ENCODE results near the gene HARS1. TPM values are rescaled to one million over a fixed set of nuclear protein-coding genes. Genes with fewer than 3 reads are reported as not detected.

Gene HARS1
- total and polyA plus RNA-seq, 2 of the 13 experiments (the other 11 are each of a cell fraction or from before 2014, with no cell fraction given), result 36.9 to 66.2 TPM

DNA sequence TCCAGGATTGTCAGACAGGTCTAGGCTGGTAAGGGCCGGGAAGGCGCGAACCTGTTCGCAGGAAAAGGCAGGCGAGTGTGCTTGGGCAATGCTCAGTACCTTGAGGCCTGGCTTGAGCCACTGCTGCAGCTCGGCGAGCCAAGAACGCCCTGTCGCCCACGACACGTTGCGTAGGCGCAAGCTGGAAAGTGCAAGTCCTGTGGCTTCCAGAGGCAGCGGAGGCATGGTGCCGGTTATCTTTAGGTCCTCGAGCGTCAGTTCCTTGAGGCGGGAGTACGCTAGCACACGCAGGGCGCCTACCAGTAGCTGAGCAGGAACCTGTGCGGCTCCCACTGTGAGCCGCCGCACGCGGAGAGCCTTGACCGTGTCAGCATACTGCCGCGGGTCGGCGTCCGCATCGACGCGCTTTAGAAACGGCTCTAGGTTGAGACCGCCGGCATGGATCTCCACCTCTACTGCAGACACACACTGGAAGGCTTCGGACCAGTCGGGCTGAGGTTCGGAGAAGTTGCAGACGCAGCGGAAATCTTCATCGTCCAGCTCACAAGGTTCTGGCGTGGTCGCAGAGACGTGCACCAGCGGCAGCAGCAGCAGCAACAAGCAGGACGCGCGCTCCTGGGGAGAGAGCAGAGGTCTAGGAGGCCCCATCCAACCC is 58.7 kb downstream of the HARS1 start:
- Histone ChIP-seq H3K4me1 (ENCODE audit: insufficient read depth, low read length) (peaks cover 51% of the 10 kb centered on the region), H4K20me1 (ENCODE audit: insufficient read depth, low read length) (no peaks in the 10 kb centered on the region), H3K4me3 (replicated peaks in 1 of 3; ENCODE audit: insufficient read depth in 1 of 3, low read depth in 2 of 3, low read length in 3 of 3) (peak overlapping the region in 2 of 3 experiments; percentile 6 to 50; a peak in 1 of 6 replicates), H3K9me3 (ENCODE audit: low read length) (peaks cover 15% of the 10 kb centered on the region), H3K36me3 (replicated peaks in 1 of 2; ENCODE audit: control insufficient read depth in 1 of 2, insufficient read depth in 2 of 2, low read length in 2 of 2) (no peaks in the 10 kb centered on the region), H3K4me2 (ENCODE audit: low read depth, low read length) (peak overlapping the region; percentile 71), H3K27ac (ENCODE audit: extremely low read length, insufficient read depth, low read length) (peak overlapping the region; percentile 36), H3K9ac (ENCODE audit: insufficient read depth, low read depth, low read length) (no peak overlapping the region), H2AFZ (ENCODE audit: low read length) (no peak overlapping the region), H3K27me3 (ENCODE audit: control insufficient read depth in 1 of 2, insufficient read depth in 2 of 2, low read length in 2 of 2) (no peaks in the 10 kb centered on the region), H3K79me2 (ENCODE audit: insufficient read depth, low read length) (no peaks in the 10 kb centered on the region)
- BruUV-seq (replicated peaks), result no TSS peak
- in situ Hi-C loops (cut with HindIII; ENCODE audit: extremely low pct_ligation_motif_present, low pct_unique_long_range_greater_than_20kb) (loop anchor here (5.0 kb wide), 1 partner anchor 70 kb away; the partner anchor contains the start of genes APBB3 and SLC35A4), intact Hi-C loops (cut with micrococcal nuclease; ENCODE audit: unreplicated experiment) (loop anchor here (1.0 kb wide), 1 partner anchor 22 kb away; no protein-coding TSS in a partner anchor)
- ChIA-PET CTCF (ENCODE audit: low intra/inter-chr PET ratio, low total read pairs) (no interaction called here), POLR2A (interaction anchor here (0.9 to 1.5 kb wide), 2 partner anchors 15 to 75 kb away, joined by 3 read pairs; partner anchors contain the start of genes IK, NDUFA2 and SRA1)
- no peak for ATAC-seq
- no peak for DNase-seq (ENCODE audit: low spot score)
- no peak for FAIRE-seq
- 95% methylated on average over 31 of the region's 51 CpGs for WGBS (ENCODE audit: low lambda C conversion rate)
- 0 out of 2 replicates have a peak, but pooled peaks have one; percentile 51 for TF ChIP-seq ZNF292 (CRISPR knock-in tag; IDR thresholded peaks at IDR 0.05; ENCODE audit: borderline replicate concordance, low read depth)
- TF ChIP-seq, protein P1, sequence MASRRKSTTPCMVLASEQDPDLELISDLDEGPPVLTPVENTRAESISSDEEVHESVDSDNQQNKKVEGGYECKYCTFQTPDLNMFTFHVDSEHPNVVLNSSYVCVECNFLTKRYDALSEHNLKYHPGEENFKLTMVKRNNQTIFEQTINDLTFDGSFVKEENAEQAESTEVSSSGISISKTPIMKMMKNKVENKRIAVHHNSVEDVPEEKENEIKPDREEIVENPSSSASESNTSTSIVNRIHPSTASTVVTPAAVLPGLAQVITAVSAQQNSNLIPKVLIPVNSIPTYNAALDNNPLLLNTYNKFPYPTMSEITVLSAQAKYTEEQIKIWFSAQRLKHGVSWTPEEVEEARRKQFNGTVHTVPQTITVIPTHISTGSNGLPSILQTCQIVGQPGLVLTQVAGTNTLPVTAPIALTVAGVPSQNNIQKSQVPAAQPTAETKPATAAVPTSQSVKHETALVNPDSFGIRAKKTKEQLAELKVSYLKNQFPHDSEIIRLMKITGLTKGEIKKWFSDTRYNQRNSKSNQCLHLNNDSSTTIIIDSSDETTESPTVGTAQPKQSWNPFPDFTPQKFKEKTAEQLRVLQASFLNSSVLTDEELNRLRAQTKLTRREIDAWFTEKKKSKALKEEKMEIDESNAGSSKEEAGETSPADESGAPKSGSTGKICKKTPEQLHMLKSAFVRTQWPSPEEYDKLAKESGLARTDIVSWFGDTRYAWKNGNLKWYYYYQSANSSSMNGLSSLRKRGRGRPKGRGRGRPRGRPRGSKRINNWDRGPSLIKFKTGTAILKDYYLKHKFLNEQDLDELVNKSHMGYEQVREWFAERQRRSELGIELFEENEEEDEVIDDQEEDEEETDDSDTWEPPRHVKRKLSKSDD (CRISPR knock-in tag; IDR thresholded peaks at IDR 0.05; ENCODE audit: low read depth), result 0 out of 2 replicates have a peak, but pooled peaks have one; percentile 46
- TF ChIP-seq GABPB1 (CRISPR knock-in tag; IDR thresholded peaks at IDR 0.05), result 0 out of 2 replicates have a peak, but pooled peaks have one; percentile 6
- TF ChIP-seq ZNF101 (CRISPR knock-in tag; IDR thresholded peaks at IDR 0.05; ENCODE audit: borderline replicate concordance, low read depth), result no peak
- 0 out of 2 replicates have a peak, but pooled peaks have one; percentile 22 for TF ChIP-seq ZNF605 (CRISPR knock-in tag; IDR thresholded peaks at IDR 0.05)
- TF ChIP-seq PCBP2 (optimal IDR thresholded peaks at IDR 0.05; ENCODE audit: low read depth, low read length, poor library complexity, severe bottlenecking), result no peak
- TF ChIP-seq, protein P2, sequence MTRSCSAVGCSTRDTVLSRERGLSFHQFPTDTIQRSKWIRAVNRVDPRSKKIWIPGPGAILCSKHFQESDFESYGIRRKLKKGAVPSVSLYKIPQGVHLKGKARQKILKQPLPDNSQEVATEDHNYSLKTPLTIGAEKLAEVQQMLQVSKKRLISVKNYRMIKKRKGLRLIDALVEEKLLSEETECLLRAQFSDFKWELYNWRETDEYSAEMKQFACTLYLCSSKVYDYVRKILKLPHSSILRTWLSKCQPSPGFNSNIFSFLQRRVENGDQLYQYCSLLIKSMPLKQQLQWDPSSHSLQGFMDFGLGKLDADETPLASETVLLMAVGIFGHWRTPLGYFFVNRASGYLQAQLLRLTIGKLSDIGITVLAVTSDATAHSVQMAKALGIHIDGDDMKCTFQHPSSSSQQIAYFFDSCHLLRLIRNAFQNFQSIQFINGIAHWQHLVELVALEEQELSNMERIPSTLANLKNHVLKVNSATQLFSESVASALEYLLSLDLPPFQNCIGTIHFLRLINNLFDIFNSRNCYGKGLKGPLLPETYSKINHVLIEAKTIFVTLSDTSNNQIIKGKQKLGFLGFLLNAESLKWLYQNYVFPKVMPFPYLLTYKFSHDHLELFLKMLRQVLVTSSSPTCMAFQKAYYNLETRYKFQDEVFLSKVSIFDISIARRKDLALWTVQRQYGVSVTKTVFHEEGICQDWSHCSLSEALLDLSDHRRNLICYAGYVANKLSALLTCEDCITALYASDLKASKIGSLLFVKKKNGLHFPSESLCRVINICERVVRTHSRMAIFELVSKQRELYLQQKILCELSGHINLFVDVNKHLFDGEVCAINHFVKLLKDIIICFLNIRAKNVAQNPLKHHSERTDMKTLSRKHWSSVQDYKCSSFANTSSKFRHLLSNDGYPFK (CRISPR knock-in tag; IDR thresholded peaks at IDR 0.05; ENCODE audit: borderline replicate concordance), result 0 out of 2 replicates have a peak, but pooled peaks have one; percentile 8
- TF ChIP-seq ZBTB38 (CRISPR knock-in tag; IDR thresholded peaks at IDR 0.05), result peak; percentile 65; the same call in 1 of the 2 replicates
- no peak for TF ChIP-seq ZNF335 (CRISPR knock-in tag; IDR thresholded peaks at IDR 0.05)
- TF ChIP-seq, protein P3, sequence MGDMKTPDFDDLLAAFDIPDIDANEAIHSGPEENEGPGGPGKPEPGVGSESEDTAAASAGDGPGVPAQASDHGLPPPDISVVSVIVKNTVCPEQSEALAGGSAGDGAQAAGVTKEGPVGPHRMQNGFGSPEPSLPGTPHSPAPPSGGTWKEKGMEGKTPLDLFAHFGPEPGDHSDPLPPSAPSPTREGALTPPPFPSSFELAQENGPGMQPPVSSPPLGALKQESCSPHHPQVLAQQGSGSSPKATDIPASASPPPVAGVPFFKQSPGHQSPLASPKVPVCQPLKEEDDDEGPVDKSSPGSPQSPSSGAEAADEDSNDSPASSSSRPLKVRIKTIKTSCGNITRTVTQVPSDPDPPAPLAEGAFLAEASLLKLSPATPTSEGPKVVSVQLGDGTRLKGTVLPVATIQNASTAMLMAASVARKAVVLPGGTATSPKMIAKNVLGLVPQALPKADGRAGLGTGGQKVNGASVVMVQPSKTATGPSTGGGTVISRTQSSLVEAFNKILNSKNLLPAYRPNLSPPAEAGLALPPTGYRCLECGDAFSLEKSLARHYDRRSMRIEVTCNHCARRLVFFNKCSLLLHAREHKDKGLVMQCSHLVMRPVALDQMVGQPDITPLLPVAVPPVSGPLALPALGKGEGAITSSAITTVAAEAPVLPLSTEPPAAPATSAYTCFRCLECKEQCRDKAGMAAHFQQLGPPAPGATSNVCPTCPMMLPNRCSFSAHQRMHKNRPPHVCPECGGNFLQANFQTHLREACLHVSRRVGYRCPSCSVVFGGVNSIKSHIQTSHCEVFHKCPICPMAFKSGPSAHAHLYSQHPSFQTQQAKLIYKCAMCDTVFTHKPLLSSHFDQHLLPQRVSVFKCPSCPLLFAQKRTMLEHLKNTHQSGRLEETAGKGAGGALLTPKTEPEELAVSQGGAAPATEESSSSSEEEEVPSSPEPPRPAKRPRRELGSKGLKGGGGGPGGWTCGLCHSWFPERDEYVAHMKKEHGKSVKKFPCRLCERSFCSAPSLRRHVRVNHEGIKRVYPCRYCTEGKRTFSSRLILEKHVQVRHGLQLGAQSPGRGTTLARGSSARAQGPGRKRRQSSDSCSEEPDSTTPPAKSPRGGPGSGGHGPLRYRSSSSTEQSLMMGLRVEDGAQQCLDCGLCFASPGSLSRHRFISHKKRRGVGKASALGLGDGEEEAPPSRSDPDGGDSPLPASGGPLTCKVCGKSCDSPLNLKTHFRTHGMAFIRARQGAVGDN (CRISPR knock-in tag; IDR thresholded peaks at IDR 0.05), result peak; percentile 53
- 0 out of 2 replicates have a peak, but pooled peaks have one; percentile 21 for TF ChIP-seq ZNF678 (CRISPR knock-in tag; IDR thresholded peaks at IDR 0.05)
- no peak for TF ChIP-seq ZNF329 (CRISPR knock-in tag; IDR thresholded peaks at IDR 0.05; ENCODE audit: low read depth)
- no peak for TF ChIP-seq SMAD3 (CRISPR knock-in tag; IDR thresholded peaks at IDR 0.05)
